Measurements from ENCODE around the gene PLXNB1. TPM values are rescaled to one million over a fixed set of nuclear protein-coding genes. Genes with fewer than 3 reads are reported as not detected.

The PLXNB1 gene
- polyA plus RNA-seq, 2 of the 4 experiments (the other 2 are of a cell fraction): 10.0 to 20.9 TPM

DNA sequence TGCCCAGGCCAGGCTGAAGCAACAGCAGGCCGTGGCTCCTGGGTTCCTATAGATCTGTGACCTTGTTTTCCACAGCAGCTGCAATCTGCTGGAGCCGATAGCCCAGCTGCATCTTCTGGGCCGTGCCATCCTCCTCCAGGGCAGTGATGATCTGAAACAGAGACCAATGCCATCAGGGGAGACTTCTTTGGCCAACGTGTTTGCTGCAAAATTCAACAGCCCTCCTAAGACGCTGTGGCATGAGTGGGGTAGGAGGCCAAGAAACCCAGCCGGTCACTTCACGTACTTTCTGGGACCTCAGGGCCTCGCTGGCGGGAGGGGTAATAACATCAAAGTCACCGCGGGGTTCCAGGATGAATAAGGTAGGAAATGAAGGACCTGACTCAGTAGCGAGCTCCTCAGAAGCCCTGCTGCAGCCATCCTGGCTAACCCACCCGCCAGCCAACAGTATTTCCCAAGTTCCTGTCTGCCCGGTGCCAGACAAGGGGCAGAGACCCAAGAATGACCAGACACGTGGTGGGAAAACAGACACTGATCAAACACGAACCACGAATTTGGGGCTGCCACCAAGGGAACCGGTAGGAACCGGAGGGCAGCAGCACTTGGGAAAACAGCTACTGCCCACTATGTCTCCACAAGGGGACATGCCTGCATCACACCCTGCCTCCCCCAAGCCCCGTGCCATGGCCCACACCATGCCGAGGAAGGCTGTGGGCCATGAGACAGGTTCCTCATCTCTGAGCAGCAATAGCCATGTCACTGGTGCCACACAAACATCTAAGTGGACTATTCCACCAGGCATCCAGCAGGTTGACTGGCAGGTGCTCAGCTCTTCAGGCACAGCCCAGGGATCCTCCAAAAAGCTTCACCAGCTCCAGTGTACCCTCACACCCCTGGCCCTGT, 25.2 kb downstream of the PLXNB1 start:
- no peak for DNase-seq (ENCODE audit: low read depth in 1 of 2, low spot score in 1 of 2)
- H3K4me1 ChIP-seq: peaks cover 10% of the 10 kb centered on the region
- no peak for ATAC-seq
- ChIA-PET CTCF (interaction anchor here (0.9 to 31.5 kb wide), 3 partner anchors 19 to 135 kb away, joined by 4 to 488 read pairs (median 4); partner anchors contain the start of gene PLXNB1), POLR2A (no interaction called here)
- TF ChIP-seq HEYL (CRISPR knock-in tag; IDR thresholded peaks at IDR 0.05): no peak
- no peak for TF ChIP-seq RCOR1 (IDR thresholded peaks at IDR 0.05; ENCODE audit: low read depth, low read length)
- no peak for TF ChIP-seq POLR2AphosphoS2 (conservative IDR thresholded peaks at IDR 0.05; ENCODE audit: low read length)
- TF ChIP-seq FOSB (CRISPR knock-in tag; IDR thresholded peaks at IDR 0.05): no peak
- TF ChIP-seq, protein P1, sequence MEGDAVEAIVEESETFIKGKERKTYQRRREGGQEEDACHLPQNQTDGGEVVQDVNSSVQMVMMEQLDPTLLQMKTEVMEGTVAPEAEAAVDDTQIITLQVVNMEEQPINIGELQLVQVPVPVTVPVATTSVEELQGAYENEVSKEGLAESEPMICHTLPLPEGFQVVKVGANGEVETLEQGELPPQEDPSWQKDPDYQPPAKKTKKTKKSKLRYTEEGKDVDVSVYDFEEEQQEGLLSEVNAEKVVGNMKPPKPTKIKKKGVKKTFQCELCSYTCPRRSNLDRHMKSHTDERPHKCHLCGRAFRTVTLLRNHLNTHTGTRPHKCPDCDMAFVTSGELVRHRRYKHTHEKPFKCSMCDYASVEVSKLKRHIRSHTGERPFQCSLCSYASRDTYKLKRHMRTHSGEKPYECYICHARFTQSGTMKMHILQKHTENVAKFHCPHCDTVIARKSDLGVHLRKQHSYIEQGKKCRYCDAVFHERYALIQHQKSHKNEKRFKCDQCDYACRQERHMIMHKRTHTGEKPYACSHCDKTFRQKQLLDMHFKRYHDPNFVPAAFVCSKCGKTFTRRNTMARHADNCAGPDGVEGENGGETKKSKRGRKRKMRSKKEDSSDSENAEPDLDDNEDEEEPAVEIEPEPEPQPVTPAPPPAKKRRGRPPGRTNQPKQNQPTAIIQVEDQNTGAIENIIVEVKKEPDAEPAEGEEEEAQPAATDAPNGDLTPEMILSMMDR (IDR thresholded peaks at IDR 0.05): no peak
- TF ChIP-seq NR3C1 (IDR thresholded peaks at IDR 0.05): no peak
- no peak for TF ChIP-seq ZFP36 (IDR thresholded peaks at IDR 0.05; ENCODE audit: borderline replicate concordance, partially characterized antibody)
- TF ChIP-seq RARB (CRISPR knock-in tag; IDR thresholded peaks at IDR 0.05): no peak
- TF ChIP-seq ZSCAN20 (CRISPR knock-in tag; IDR thresholded peaks at IDR 0.05): no peak
- TF ChIP-seq EHF (CRISPR knock-in tag; IDR thresholded peaks at IDR 0.05): no peak
- TF ChIP-seq JUNB (IDR thresholded peaks at IDR 0.05): no peak
- TF ChIP-seq CBX8 (IDR thresholded peaks at IDR 0.05): no peak
- no peak for TF ChIP-seq PBX3 (IDR thresholded peaks at IDR 0.05)
- TF ChIP-seq POLR2A (IDR thresholded peaks at IDR 0.05; ENCODE audit: low read length): no peak
- no peak for TF ChIP-seq SREBF2 (IDR thresholded peaks at IDR 0.05)
- TF ChIP-seq FOSL2 (IDR thresholded peaks at IDR 0.05): no peak
- no peak for TF ChIP-seq FOSL2 (CRISPR knock-in tag; IDR thresholded peaks at IDR 0.05)
- no peak for TF ChIP-seq USF2 (IDR thresholded peaks at IDR 0.05)
- no peak for TF ChIP-seq HOXA7 (CRISPR knock-in tag; IDR thresholded peaks at IDR 0.05)
- no peak for TF ChIP-seq MAZ (IDR thresholded peaks at IDR 0.05; ENCODE audit: borderline replicate concordance, low read depth, low read length)
- H3K27ac ChIP-seq: no peak overlapping the region
- no peak overlapping the region for H3K4me3 ChIP-seq
- H3K9me3 ChIP-seq: no peaks in the 10 kb centered on the region
- WGBS (ENCODE audit: missing lambda C conversion rate): 78% methylated on average over 8 of the region's 21 CpGs
- H3K4me2 ChIP-seq: no peak overlapping the region
- FAIRE-seq: no peak

- H3K27ac ChIP-seq: no peak overlapping the region
- peaks cover 10% of the 10 kb centered on the region for H3K4me1 ChIP-seq
- ChIA-PET CTCF (interaction anchor here (0.8 to 31.5 kb wide), 3 partner anchors 20 to 125 kb away, joined by 3 to 488 read pairs (median 4); partner anchors contain the start of gene PLXNB1), POLR2A (no interaction called here)
- no peak overlapping the region for H3K4me3 ChIP-seq
- ATAC-seq: no peak
- FAIRE-seq: no peak
- no peak for DNase-seq (ENCODE audit: low read depth in 1 of 2, low spot score in 1 of 2)
- H3K4me2 ChIP-seq: no peak overlapping the region
- WGBS (ENCODE audit: missing lambda C conversion rate): 89% methylated on average over 10 of the region's 15 CpGs
- no peaks in the 10 kb centered on the region for H3K9me3 ChIP-seq
- TF ChIP-seq ZNF302 (CRISPR knock-in tag; IDR thresholded peaks at IDR 0.05) (no peak), EHF (CRISPR knock-in tag; IDR thresholded peaks at IDR 0.05) (no peak), ATOH8 (CRISPR knock-in tag; IDR thresholded peaks at IDR 0.05; ENCODE audit: low read depth) (no peak), KDM1A (IDR thresholded peaks at IDR 0.05; ENCODE audit: low read depth) (no peak), MAFK (IDR thresholded peaks at IDR 0.05; ENCODE audit: partially characterized antibody) (no peak), KDM5A (IDR thresholded peaks at IDR 0.05) (no peak), JUN (IDR thresholded peaks at IDR 0.05) (no peak), HOXB5 (CRISPR knock-in tag; IDR thresholded peaks at IDR 0.05) (no peak), ELK1 (IDR thresholded peaks at IDR 0.05; ENCODE audit: low read depth, low read length) (no peak), JUNB (IDR thresholded peaks at IDR 0.05) (no peak), RAD21 (conservative IDR thresholded peaks at IDR 0.05 in 1 of 2, IDR thresholded peaks at IDR 0.05 in 1 of 2) (no peak), HDAC2 (IDR thresholded peaks at IDR 0.05) (no peak), GATA3 (IDR thresholded peaks at IDR 0.05; ENCODE audit: borderline replicate concordance) (no peak)
- TF ChIP-seq, protein P2, sequence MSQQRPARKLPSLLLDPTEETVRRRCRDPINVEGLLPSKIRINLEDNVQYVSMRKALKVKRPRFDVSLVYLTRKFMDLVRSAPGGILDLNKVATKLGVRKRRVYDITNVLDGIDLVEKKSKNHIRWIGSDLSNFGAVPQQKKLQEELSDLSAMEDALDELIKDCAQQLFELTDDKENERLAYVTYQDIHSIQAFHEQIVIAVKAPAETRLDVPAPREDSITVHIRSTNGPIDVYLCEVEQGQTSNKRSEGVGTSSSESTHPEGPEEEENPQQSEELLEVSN (IDR thresholded peaks at IDR 0.05; ENCODE audit: borderline replicate concordance, low read depth): no peak
Observed at GRCh38 chr3:48403533-48404439, 26.1 kb downstream of the PLXNB1 start.

All from A549 (cell line).